Measurements from ENCODE around the gene FBLN5.

Gene FBLN5

GRCh38 chr14:91934554-91935285, 12.8 kb downstream of the FBLN5 start:
- no peak for DNase-seq (ENCODE audit: extremely low spot score)
- CTCF ChIA-PET, result interaction anchor here (1.4 kb wide), 1 partner anchor 8 kb away, joined by 4 read pairs; no protein-coding TSS in a partner anchor
- POLR2A ChIA-PET, result no interaction called here
- TF ChIP-seq CTCF (IDR thresholded peaks at IDR 0.05; ENCODE audit: control extremely low read depth, extremely low read depth, low read depth, missing control alignments), result no peak

- ChIA-PET POLR2A (no interaction called here), CTCF (interaction anchor here (1.3 kb wide), 1 partner anchor 10 kb away, joined by 3 read pairs; no protein-coding TSS in a partner anchor)
- no peak for DNase-seq (ENCODE audit: extremely low spot score)
Measured at GRCh38 chr14:91931478-91932088, 15.9 kb downstream of the FBLN5 start.

DNA sequence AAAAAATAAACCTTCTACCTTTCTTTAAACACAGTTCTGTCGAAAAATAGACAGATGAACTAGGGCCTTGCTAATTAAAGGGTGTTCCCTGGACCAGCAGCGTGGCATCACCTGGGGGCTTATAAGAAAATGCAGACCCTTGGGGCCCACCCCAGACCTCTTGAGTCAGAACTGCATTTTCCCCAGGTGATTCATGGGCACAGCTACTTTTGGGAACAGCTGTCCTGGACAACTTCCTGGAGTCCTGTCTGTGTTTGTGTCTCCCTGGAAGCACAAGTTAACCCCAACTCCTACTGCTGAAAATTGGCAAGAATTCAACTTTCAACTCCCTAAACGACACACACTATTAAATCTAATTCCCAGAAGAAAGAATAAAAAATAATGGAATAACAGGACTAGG, 17.8 kb downstream of the FBLN5 start:
- no peak for DNase-seq (ENCODE audit: extremely low spot score)
- ChIA-PET CTCF (no interaction called here), POLR2A (no interaction called here)
- no peak for TF ChIP-seq CTCF (IDR thresholded peaks at IDR 0.05; ENCODE audit: control extremely low read depth, extremely low read depth, low read depth, missing control alignments)

More at GRCh38 chr14:91931478-91932088, 15.9 kb downstream of the FBLN5 start:
- TF ChIP-seq CTCF (IDR thresholded peaks at IDR 0.05; ENCODE audit: control extremely low read depth, extremely low read depth, low read depth, missing control alignments), result no peak

DNA sequence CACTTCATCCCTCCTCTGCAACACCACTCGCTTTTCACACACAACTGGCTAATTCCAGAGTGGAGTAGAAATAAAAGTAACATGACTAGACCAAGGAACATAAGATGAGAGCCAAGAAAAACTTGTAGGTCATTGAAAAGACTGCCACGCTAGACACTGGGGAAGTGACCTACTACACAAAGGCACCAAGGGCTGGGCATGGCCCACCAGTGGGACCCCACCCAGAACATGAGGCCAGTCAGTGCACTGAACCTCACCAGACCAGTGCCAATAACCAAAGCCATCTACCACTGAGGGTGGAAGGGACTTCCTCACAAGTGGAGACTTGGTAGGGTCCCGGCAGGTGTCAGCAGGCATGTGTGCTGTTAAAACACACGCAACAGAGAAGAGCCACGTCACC, 19.7 kb downstream of the FBLN5 start:
- DNase-seq (ENCODE audit: extremely low spot score), result no peak
- TF ChIP-seq CTCF (IDR thresholded peaks at IDR 0.05; ENCODE audit: control extremely low read depth, extremely low read depth, low read depth, missing control alignments), result no peak
- POLR2A ChIA-PET, result no interaction called here
- CTCF ChIA-PET, result interaction anchor here (1.4 kb wide), 1 partner anchor 19 kb away, joined by 3 read pairs; no protein-coding TSS in a partner anchor

DNA sequence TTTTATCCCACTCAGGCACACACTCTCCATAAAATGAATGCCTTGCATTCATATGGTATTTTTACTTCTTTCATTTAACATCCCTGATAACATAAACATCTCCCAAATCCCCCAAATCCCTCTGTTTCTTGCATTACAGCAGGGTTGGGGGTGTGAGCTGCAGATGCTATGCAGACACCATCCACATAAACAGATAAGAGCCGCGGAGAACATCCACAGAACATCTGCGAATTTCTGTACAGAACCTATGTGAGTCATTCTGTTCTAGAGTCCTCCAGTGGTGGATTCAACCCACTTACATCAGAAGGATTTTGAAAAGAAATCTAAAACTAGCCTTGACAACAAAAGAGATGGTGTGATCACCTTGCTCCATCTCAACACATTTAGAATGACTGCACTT, 20.3 kb downstream of the FBLN5 start:
- no peak for DNase-seq (ENCODE audit: extremely low spot score)
- no peak for TF ChIP-seq CTCF (IDR thresholded peaks at IDR 0.05; ENCODE audit: control extremely low read depth, extremely low read depth, low read depth, missing control alignments)
- CTCF ChIA-PET, result interaction anchor here (1.4 to 1.7 kb wide), 2 partner anchors 8 to 19 kb away, joined by 3 to 4 read pairs; no protein-coding TSS in a partner anchor
- POLR2A ChIA-PET, result no interaction called here

- POLR2A ChIA-PET, result interaction anchor here (0.6 kb wide), 1 partner anchor 100 kb away, joined by 6 read pairs; no protein-coding TSS in a partner anchor
- CTCF ChIA-PET, result interaction anchor here (1.7 kb wide), 1 partner anchor 9 kb away, joined by 4 read pairs; no protein-coding TSS in a partner anchor
- no peak for TF ChIP-seq CTCF (IDR thresholded peaks at IDR 0.05; ENCODE audit: control extremely low read depth, extremely low read depth, low read depth, missing control alignments)
- no peak for DNase-seq (ENCODE audit: extremely low spot score)
Measured at GRCh38 chr14:91926131-91926890, 21.2 kb downstream of the FBLN5 start.

All from GM10248 (cell line).